GM21576 (cell line): Measurements from ENCODE around the gene MTPN.

Experiments used
- ATAC-seq: cut with Tn5 transposase; IDR thresholded peaks from one replicate; pipeline ENCODE4 v1.9.1; 2021; ENCODE audit warnings: mild to moderate bottlenecking, moderate library complexity; ENCODE audit not compliant: unreplicated experiment

Gene MTPN

DNA sequence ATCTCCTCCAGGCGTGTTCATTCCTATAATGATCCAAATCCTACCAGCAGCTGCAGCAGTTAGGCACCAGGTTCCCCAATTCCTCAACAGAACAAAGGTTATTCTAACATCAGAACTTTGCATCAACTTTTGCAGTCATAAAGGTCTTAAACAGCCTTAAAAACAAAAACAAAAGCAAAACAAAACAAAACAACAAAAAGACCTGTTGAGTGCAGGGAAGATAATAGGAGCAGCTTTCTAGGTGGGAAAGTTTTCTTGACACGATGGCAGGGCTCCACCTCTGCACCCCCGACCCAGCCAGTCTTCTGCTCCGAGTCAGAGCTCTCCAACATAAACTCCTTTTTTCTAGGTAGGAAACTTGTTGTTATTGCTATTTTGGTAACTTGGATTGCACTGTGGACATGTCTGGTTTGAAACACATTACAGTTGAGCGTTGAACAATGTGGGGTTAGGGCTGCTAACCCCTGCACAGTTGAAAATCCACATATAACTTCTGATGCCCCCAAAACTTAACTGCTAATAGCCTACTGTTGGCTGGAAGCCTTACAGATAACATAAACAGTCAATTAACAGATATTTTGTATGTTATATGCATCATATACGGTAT is 77.6 kb downstream of the MTPN start:
- no peak for ATAC-seq

DNA sequence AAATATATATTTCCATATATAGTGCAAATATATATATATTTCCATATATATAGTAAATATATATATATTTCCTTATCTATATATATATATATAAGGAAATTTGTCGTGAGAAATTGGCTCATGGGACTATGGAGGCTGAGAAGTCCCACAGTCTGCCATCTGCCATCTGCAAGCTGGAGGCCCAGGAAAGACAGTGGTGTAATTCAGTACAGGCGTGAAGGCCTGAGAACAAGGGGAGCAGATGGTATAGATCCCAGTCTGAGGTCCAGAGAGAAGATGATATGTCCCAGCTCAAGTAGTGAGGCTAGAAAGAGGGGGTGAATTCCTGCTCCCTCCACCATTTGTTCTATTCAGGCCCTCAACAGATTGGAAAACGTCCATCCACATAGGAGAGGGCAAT is 78.9 kb downstream of the MTPN start:
- no peak for ATAC-seq

DNA sequence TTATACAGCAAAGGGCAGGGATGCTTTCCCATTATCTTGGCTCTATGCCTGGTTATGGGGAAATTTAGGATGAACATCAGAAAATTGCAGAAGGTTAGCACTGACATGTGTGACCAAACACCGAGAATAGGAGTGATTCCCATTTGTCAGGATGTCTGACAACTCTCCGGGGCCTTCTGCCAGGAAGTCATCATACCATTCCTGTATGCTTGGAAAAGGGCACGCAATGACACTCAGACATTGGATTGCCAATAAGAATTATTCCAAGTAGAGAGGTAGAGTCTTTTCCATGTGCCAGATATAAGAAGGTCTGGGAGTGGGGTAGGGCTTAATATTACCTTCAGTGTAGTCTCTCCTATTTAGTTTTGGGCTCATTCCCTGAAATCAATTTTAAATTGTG is 82.3 kb downstream of the MTPN start:
- no peak for ATAC-seq

DNA sequence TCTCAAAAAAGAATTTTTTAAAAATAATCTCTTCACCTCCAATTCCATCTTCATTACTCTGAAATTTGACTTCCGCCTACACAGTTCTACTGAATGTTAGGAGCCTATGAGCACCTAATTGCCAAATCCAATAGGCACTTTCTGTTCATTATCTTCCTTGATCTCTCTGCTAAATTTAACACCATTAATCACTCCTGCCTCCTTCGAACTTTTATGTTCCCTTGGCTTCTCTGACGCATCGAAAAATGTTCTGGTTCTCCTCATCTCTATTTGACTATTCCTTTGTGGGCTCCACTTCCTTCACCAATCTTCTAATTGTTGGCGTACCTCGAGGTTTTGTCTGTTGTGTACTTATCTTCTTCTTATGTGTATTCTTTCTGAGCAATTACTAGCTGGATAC is 87.3 kb downstream of the MTPN start:
- ATAC-seq: no peak

DNA sequence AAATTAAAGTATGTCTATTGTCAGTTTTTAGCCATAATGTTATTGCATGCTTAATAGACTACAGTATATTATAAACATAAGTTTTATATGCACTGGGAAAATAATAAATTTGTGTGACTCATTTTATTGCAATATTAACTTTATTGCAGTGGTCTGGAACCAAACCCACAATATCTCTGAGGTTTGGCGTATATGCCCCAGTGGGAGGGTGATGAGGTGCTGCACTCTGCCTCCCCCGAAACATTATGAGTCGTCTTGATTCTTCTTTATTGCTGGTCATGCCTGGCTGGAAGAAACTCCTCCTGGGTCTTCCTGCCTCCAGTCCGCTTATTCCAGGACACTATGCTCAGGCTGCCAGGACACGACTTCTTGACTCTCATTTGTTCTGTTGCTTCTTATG is 88.4 kb downstream of the MTPN start:
- ATAC-seq: no peak

DNA sequence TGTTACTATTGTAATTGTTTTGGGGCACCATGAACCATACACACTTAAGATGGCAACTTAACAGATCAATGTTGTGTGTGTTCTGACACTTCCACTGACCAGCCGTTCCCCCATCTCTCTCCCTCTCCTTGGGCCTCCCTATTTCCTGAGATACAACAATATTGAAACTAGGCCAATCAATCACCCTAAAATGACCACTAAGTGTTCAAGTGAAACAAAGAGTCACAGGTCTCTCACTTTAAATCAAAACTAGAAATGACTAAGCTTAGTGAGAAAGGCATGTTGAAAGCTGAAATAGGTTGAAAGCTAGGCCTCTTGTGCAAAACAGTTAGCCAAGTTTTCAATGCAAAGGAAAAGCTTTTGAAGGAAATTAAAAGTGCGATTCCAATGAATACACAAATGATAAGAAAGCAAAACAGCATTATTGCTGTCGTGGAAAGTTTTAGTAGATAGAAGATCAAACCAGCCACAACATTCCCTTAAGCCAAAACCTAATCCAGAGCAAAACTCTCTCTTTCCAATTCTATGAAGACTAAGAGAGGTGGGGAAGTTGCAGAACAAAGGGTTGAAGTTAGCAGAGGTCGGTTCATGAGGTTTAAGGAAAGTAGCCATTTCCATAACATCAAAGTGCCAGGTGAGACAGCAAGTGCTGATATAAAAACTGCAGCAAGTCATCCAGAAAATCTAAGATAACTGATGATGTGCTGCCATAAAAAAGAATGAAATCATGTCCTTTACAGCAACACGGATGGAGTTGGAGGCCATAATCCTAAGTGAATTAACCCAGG is 90.6 kb downstream of the MTPN start:
- ATAC-seq: no peak

DNA sequence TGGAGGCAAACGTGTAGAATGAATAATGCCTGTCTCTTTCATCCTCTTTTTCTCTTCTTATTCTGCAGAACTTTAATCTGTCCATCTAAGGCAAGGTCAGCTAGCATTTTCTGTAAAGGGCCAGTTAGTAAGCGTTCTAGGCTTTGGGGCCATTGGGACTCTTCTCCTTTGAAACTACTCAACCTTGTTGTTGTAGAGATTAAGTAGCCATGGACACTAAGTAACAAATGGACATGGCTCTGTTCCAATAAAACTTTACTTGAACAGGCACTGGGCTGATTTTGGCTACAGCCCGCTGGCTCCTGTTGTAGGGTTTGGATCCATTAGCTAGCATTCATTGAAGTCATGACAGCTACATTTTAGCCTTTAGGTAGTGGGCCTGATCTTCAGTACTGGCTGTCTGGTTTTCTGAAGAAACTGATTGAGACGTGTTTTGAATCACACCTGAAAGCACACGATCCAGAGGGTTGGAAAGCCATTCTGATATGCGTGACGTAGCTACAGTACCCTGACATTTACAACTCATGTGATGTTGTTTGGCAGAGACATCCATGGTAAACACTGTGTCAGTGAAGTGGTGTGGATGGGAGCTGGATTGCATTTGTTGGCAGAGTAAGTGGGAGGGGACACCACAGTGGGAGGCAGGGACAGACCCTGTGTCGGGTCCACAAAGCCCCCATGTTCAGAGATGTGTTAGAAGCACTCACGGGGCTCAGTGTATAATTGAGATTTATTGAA is 92.5 kb downstream of the MTPN start:
- no peak for ATAC-seq

DNA sequence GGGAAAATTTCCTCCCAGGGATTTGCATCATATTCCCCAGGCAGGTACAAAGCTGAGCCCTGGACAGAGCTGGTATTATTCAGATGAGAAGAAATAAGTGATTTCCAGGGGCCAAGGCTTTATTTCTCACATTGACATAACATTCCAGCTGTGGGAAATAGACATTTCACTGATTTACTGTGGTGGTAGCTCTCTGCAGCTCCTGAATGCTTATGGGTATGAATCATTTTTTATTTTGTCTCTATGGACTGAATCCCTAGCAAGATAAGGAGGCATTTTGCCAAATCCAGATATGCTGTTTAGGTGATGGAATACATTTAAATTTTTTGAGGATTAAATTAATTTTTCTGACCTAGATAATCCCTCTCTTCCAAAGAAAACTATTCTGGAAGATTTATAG is 97.9 kb downstream of the MTPN start:
- ATAC-seq: no peak

DNA sequence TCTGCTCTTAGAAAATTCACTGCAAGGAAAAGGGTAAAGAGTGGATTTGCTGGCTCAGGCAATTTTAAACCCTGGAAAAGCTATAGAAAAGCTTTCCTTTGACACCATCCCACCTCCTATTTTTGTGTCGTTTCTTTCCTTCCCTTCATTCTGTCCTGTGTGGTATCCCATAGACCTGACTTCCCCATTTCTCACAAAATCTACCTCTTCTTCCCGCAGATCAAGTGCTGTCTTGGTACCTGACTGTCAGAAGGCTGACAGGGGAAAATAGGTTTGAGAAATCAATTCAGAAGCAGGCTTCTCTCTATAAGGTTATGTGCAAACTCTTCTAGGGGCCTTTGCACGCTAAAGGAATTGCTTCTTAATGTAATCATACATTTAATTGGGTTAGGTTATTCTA is 98.9 kb downstream of the MTPN start:
- ATAC-seq: no peak

DNA sequence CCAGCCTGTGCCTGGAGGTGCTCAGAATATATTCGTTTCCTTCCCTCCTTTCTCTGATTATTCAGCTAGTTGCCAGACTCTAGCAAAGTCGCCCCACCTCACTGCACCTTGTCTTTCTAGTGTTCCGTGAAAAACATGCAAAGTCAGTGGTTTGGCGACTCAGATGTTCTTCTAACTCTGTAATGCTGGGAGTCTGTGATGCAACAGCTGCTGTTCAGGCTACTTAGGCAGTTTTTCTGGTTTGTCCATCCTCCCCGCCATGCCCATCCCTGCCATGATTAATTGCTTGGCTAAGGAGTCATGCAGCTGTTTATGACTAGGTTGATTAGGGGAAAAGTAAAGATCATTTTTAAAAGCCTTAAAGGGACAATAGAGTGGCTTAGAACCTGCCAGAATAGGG is 99.4 kb downstream of the MTPN start:
- no peak for ATAC-seq
